K562 (cell line): Measurements from ENCODE around the gene IFNK. TPM values are rescaled to one million over a fixed set of nuclear protein-coding genes. Genes with fewer than 3 reads are reported as not detected.

Experiments
- EP400 ChIP-seq: fragments of 450-650 bp; IDR thresholded peaks from 2 replicates; pipeline ENCODE4 v1.6.1; 2017; ENCODE audit warnings: antibody characterized with exemption, mild to moderate bottlenecking, moderate library complexity
- MEF2A ChIP-seq: IDR thresholded peaks from 2 replicates; pipeline ENCODE4 v1.6.1; 2011; ENCODE audit warnings: low read depth, mild to moderate bottlenecking, low read length, moderate library complexity; ENCODE audit not compliant: control insufficient read depth
- RBM14 ChIP-seq: fragments of 200-400 bp; formaldehyde crosslinking; IDR thresholded peaks from 2 replicates; pipeline ENCODE4 v1.6.1; 2018; ENCODE audit warnings: low read depth, mild to moderate bottlenecking, low read length, moderate library complexity, borderline replicate concordance; ENCODE audit not compliant: insufficient read depth
- RNF2 ChIP-seq: sonication (generic); IDR thresholded peaks from 2 replicates; pipeline ENCODE4 v1.6.1; 2016
- ZNF23 ChIP-seq: fragments of 250-450 bp; sonication (Bioruptor Pico); IDR thresholded peaks from 2 replicates; pipeline ENCODE4 v1.4.0; 2020; ENCODE audit warnings: mild to moderate bottlenecking
- polyA plus RNA-seq, 8 experiments: library from polyadenylated mRNA; depleted of rRNA in 4 of 8; stranded (reverse) in 5 of 8; unstranded in 3 of 8; fragments of >200 nt; fragmentation: Nextera tagmentation in 2 of 8; fragmentation: Illumina TruSeq in 1 of 8; extraction: Ambion mirVana in 2 of 8; extraction: Trizol in 1 of 8; gene quantifications; 2 replicates each; pipeline versions ENCODE4 v1.2.1 to v1.2.3, GENCODE V29; 2011 to 2014; ENCODE audit warnings: inconsistent platforms in 1 of 8, missing spikeins in 1 of 8
- total RNA-seq, 7 experiments: library from RNA; depleted of rRNA in 6 of 7; stranded (reverse); fragments of >200 nt in 6 of 7; fragmentation: Illumina TruSeq in 2 of 7; extraction: Trizol in 2 of 7; gene quantifications; 2 replicates each; pipeline versions ENCODE4 v1.2.1 to v1.2.3, GENCODE V29; 2011 to 2021; ENCODE audit warnings: low replicate concordance in 1 of 7
- TF ChIP-seq, protein P1 (sequence below), 2 experiments: fragments of 450-650 bp in 1 of 2; sonication (generic) in 1 of 2; formaldehyde crosslinking; conservative IDR thresholded peaks; 2 replicates each; pipeline versions ENCODE4 v1.4.0 to v1.8.1; 2020 to 2022; ENCODE audit warnings: mild to moderate bottlenecking in 1 of 2, missing genetic modification reagents in 1 of 2
- TF ChIP-seq, protein P2 (sequence below), 2 experiments: fragments of 450-650 bp in 1 of 2; sonication (generic) in 1 of 2; formaldehyde crosslinking in 1 of 2; IDR thresholded peaks; 2 replicates each; pipeline versions ENCODE4 v1.7.1 to v1.9.0; 2016 to 2022; ENCODE audit warnings: inconsistent platforms in 1 of 2, mild to moderate bottlenecking in 1 of 2, missing genetic modification reagents in 1 of 2

Gene IFNK
- total and polyA plus RNA-seq, 9 of the 15 experiments (the other 6 are each of a cell fraction or from before 2014, with no cell fraction given), result 0.11 TPM; not detected in 8

DNA sequence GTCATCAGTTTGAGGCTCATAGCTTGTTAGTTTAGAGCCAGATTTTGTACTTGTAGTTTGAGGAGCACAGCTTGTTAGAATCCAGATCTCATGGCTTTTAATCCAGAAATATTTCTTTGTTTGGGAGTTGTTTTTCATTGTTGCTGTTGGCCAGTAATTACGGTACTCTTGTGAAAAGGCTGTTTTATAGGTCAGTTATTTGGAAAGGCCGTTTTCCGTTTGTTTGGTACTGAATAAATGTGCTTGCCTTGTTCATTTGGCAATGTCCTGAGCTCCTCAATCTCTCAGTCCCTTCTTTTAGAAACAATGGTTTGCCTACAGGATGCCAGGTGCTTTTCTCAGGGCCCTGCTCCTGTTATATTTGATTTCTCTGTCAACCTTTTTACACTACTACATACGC, 10.0 kb downstream of the IFNK start (continued):
- TF ChIP-seq, protein P1, sequence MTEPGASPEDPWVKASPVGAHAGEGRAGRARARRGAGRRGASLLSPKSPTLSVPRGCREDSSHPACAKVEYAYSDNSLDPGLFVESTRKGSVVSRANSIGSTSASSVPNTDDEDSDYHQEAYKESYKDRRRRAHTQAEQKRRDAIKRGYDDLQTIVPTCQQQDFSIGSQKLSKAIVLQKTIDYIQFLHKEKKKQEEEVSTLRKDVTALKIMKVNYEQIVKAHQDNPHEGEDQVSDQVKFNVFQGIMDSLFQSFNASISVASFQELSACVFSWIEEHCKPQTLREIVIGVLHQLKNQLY (CRISPR knock-in tag; conservative IDR thresholded peaks at IDR 0.05), result no peak
- TF ChIP-seq, protein P2, sequence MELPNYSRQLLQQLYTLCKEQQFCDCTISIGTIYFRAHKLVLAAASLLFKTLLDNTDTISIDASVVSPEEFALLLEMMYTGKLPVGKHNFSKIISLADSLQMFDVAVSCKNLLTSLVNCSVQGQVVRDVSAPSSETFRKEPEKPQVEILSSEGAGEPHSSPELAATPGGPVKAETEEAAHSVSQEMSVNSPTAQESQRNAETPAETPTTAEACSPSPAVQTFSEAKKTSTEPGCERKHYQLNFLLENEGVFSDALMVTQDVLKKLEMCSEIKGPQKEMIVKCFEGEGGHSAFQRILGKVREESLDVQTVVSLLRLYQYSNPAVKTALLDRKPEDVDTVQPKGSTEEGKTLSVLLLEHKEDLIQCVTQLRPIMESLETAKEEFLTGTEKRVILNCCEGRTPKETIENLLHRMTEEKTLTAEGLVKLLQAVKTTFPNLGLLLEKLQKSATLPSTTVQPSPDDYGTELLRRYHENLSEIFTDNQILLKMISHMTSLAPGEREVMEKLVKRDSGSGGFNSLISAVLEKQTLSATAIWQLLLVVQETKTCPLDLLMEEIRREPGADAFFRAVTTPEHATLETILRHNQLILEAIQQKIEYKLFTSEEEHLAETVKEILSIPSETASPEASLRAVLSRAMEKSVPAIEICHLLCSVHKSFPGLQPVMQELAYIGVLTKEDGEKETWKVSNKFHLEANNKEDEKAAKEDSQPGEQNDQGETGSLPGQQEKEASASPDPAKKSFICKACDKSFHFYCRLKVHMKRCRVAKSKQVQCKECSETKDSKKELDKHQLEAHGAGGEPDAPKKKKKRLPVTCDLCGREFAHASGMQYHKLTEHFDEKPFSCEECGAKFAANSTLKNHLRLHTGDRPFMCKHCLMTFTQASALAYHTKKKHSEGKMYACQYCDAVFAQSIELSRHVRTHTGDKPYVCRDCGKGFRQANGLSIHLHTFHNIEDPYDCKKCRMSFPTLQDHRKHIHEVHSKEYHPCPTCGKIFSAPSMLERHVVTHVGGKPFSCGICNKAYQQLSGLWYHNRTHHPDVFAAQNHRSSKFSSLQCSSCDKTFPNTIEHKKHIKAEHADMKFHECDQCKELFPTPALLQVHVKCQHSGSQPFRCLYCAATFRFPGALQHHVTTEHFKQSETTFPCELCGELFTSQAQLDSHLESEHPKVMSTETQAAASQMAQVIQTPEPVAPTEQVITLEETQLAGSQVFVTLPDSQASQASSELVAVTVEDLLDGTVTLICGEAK (IDR thresholded peaks at IDR 0.05), result no peak
- TF ChIP-seq, protein P2 (CRISPR knock-in tag; IDR thresholded peaks at IDR 0.05), result no peak
- TF ChIP-seq RNF2 (no peak), MEF2A (no peak), RBM14 (no peak), ZNF23 (no peak), EP400 (no peak)
